Testis (tissue), 3 donors: Measurements from ENCODE around the gene TCL1A. TPM values are rescaled to one million over a fixed set of nuclear protein-coding genes. Genes with fewer than 3 reads are reported as not detected.

Experiments
- DNase-seq: peaks from one replicate; pipeline ENCODE4 v3.0.0-alpha.2; 2019
- H3K27ac ChIP-seq, 2 donors: fragments of 200-600 bp; sonication (generic); one replicate each; pipeline ENCODE4 v1.5.1; 2019
- H3K27me3 ChIP-seq: fragments of 200-600 bp; sonication (generic); one replicate; pipeline ENCODE4 v1.5.1; 2019
- H3K36me3 ChIP-seq: fragments of 200-600 bp; sonication (generic); one replicate; pipeline ENCODE4 v1.5.1; 2017; ENCODE audit warnings: low read depth; ENCODE audit errors: missing control alignments
- H3K4me1 ChIP-seq: fragments of 200-600 bp; sonication (generic); one replicate; pipeline ENCODE4 v1.5.1; 2019
- H3K4me3 ChIP-seq, 2 donors: fragments of 200-600 bp; sonication (generic); one replicate each; pipeline ENCODE4 v1.5.1; 2017 to 2019
- H3K9me3 ChIP-seq: fragments of 200-600 bp; sonication (generic); one replicate; pipeline ENCODE4 v1.5.1; 2017
- POLR2A ChIP-seq: fragments of 450-650 bp; IDR thresholded peaks from one replicate; pipeline ENCODE4 v1.6.1; 2017; ENCODE audit warnings: antibody characterized with exemption, mild to moderate bottlenecking, moderate library complexity
- WGBS, 2 donors: methylation state at CpG; one replicate each; pipeline ENCODE4 v1.1.5; 2018; 5-methylcytosine and 5-hydroxymethylcytosine counted together
- intact Hi-C: fragments of 100-400 bp; cut with DNase I; formaldehyde crosslinking; loops from one replicate; pipeline ENCODE4 v1.15.1; 2023; ENCODE audit warnings: low total_unique reads
- polyA plus RNA-seq: library from polyadenylated mRNA; stranded (reverse); fragments of 350-450 nt; fragmentation: Illumina TruSeq; extraction: RNeasy Lipid Tissue Mini Kit (QIAGEN cat#74804); gene quantifications from one replicate; pipeline ENCODE4 v1.2.3, GENCODE V29; 2014; ENCODE audit warnings: low read depth, low replicate concordance; ENCODE audit not compliant: insufficient read depth
- total RNA-seq, 2 donors: library from RNA; depleted of rRNA; stranded (reverse); fragments of >200 nt; gene quantifications; one replicate each; pipeline ENCODE4 v1.2.3, GENCODE V29; 2016
- TF ChIP-seq, protein P1 (sequence below), 3 experiments: fragments of 450-650 bp in 2 of 3; fragments of 200-600 bp in 1 of 3; sonication (generic) in 1 of 3; IDR thresholded peaks; one replicate each; pipeline ENCODE4 v1.5.1; 2016 to 2019; ENCODE audit warnings: antibody characterized with exemption in 3 of 3, mild to moderate bottlenecking in 2 of 3, moderate library complexity in 1 of 3

The TCL1A gene
- total and polyA plus RNA-seq, 3 donors from 2014 or later, result 10.2 to 14.1 (median 13.7) TPM

DNA sequence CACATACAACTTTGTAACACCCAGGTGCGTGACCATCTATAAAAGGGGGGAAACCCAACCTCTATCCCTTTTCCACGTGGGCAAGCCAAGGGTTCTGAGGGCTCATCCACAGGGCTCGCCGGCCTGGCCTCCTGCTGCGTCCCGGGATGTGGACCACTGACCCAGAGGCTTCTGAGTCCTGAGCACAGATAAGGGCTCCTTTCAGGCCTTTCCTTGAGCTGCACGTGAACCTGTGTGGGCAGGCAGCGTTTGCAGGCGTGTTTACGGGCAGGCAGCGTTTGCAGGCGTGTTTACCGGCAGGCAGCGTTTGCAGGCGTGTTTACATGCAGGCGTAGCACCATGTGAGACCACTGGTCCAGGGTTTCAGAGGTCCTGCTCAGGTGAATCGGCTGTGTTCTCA, 3.8 kb downstream of the TCL1A start:
- no peak overlapping the region for H3K27ac ChIP-seq
- H3K27me3 ChIP-seq, result no peaks in the 10 kb centered on the region
- no peaks in the 10 kb centered on the region for H3K36me3 ChIP-seq
- DNase-seq, result no peak
- H3K9me3 ChIP-seq, result no peaks in the 10 kb centered on the region
- WGBS, 2 donors, result 91 to 92% methylated on average over 17 of the region's 17 CpGs
- intact Hi-C loops, result no loop called here
- H3K4me3 ChIP-seq, result no peak overlapping the region
- TF ChIP-seq, protein P1, sequence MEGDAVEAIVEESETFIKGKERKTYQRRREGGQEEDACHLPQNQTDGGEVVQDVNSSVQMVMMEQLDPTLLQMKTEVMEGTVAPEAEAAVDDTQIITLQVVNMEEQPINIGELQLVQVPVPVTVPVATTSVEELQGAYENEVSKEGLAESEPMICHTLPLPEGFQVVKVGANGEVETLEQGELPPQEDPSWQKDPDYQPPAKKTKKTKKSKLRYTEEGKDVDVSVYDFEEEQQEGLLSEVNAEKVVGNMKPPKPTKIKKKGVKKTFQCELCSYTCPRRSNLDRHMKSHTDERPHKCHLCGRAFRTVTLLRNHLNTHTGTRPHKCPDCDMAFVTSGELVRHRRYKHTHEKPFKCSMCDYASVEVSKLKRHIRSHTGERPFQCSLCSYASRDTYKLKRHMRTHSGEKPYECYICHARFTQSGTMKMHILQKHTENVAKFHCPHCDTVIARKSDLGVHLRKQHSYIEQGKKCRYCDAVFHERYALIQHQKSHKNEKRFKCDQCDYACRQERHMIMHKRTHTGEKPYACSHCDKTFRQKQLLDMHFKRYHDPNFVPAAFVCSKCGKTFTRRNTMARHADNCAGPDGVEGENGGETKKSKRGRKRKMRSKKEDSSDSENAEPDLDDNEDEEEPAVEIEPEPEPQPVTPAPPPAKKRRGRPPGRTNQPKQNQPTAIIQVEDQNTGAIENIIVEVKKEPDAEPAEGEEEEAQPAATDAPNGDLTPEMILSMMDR (IDR thresholded peaks at IDR 0.05), result no peak
- no peak for TF ChIP-seq POLR2A
- no peaks in the 10 kb centered on the region for H3K4me1 ChIP-seq

DNA sequence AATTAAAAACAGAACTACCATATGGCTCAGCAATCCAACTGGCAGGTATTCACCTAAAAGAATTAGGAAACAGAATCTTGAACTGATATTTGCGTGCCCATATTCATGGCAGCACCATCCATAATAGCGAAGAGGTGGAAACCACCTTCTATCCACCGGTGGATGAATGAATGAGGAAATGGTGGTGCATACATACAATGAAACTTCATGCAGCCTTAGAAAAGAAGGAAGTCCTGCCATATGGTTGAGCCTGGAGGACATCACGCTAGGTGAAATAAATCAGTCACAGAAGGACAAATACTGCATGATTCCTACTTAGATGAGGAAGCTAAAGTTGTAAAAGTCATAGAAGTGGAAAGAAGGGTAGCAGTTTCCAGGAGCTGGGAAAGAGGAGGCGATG, 6.6 kb downstream of the TCL1A start:
- no peak overlapping the region for H3K27ac ChIP-seq
- no peaks in the 10 kb centered on the region for H3K9me3 ChIP-seq
- H3K4me1 ChIP-seq, result no peaks in the 10 kb centered on the region
- no peak for DNase-seq
- TF ChIP-seq, protein P1 (IDR thresholded peaks at IDR 0.05), result no peak
- TF ChIP-seq POLR2A, result no peak
- no peaks in the 10 kb centered on the region for H3K36me3 ChIP-seq
- intact Hi-C loops, result no loop called here
- 80 to 85% methylated on average over 5 of the region's 5 CpGs for whole genome bisulfite sequencing, 2 donors
- no peaks in the 10 kb centered on the region for H3K27me3 ChIP-seq
- H3K4me3 ChIP-seq, result no peak overlapping the region

DNA sequence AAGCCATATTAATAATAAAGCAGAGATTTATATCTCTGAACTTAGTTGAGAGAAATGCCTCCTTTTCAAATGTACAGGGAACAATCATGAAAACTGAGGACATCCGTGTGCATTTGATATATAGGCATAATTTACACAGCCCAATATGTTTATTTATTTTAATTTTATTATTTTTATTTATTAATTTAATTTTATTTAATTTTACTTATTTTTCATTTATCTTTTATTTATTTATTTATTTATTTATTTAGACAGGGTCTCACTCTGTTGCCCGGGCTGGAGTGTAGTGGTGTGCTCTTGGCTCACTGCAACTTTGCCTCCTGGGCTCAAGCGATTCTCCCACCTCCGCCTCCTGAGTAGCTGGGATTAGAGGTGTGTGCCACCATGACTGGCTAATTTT, 8.4 kb downstream of the TCL1A start:
- no peak for DNase-seq
- Histone ChIP-seq H3K4me1 (no peaks in the 10 kb centered on the region), H3K9me3 (no peaks in the 10 kb centered on the region), H3K27me3 (no peaks in the 10 kb centered on the region), H3K27ac (no peak overlapping the region), H3K4me3 (no peak overlapping the region), H3K36me3 (no peaks in the 10 kb centered on the region)
- 96% methylated on average over 4 of the region's 4 CpGs for WGBS, 2 donors
- TF ChIP-seq, protein P1 (IDR thresholded peaks at IDR 0.05), result no peak
- no peak for TF ChIP-seq POLR2A
- intact Hi-C loops, result no loop called here

DNA sequence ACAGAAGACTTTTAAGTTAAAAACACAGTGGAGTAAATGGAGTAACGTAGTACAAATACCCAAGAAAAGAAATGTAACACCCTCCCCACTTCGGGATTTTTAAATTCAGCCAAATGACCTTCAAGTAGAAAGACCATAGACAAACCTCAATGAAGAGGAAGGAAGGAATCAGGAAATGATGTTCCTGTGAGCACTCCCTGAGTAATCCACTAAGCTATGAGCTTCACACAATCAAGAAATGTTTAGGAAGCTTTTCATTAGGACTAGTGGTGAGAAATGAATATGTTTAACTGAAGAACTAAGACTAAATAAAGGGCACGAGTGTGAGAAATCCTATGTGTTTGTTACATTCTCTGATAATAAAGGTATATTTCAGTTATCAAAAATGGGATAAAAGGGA, 10.1 kb downstream of the TCL1A start:
- 78 to 87% methylated on average over 3 of the region's 3 CpGs for WGBS, 2 donors
- no peaks in the 10 kb centered on the region for H3K9me3 ChIP-seq
- DNase-seq, result no peak
- no peaks in the 10 kb centered on the region for H3K36me3 ChIP-seq
- intact Hi-C loops, result no loop called here
- H3K27me3 ChIP-seq, result no peaks in the 10 kb centered on the region
- no peak for TF ChIP-seq POLR2A
- TF ChIP-seq, protein P1 (IDR thresholded peaks at IDR 0.05), result no peak
- no peak overlapping the region for H3K27ac ChIP-seq
- H3K4me3 ChIP-seq, result no peak overlapping the region
- H3K4me1 ChIP-seq, result no peaks in the 10 kb centered on the region

DNA sequence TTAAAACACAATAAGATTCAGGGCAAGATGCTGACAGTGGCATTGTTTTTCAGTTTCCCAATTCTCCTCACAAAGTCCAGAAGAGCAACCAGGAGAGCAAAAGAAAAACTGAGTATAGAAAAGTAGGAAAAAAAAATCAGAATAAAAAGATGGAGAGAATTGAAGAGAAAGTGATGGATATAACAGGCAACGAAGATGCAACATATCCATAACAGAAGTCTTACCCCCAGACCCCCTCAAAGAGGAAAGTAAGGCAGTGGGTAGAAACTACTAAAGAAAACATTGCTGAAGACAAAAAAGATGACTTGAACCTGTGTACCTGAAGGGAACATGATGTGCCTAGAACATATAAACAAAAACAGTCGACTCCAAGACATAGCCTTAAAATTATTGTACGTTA, 10.6 kb downstream of the TCL1A start:
- Histone ChIP-seq H3K4me3 (no peak overlapping the region), H3K36me3 (no peaks in the 10 kb centered on the region), H3K9me3 (no peaks in the 10 kb centered on the region), H3K27ac (no peak overlapping the region), H3K27me3 (no peaks in the 10 kb centered on the region), H3K4me1 (no peaks in the 10 kb centered on the region)
- no peak for DNase-seq
- 80 to 85% methylated on average over 3 of the region's 3 CpGs for WGBS, 2 donors
- intact Hi-C loops, result no loop called here
- TF ChIP-seq, protein P1 (IDR thresholded peaks at IDR 0.05), result no peak
- no peak for TF ChIP-seq POLR2A
